Natural killer cell (primary cell): ENCODE data around the gene BDNF. TPM values are rescaled to one million over a fixed set of nuclear protein-coding genes. Genes with fewer than 3 reads are reported as not detected.

Source experiments
- ATAC-seq, 3 donors: fragments of 150-1000 bp in 2 of 3; fragments of 200-7000 bp in 1 of 3; cut with Tn5 transposase; 1 replicate in 1 of 3; 2 replicates in 2 of 3; pipeline ENCODE4 v1.10.0; 2021; ENCODE audit warnings: mild to moderate bottlenecking in 2 of 3, moderate library complexity in 2 of 3
- DNase-seq, 2 donors: peaks; one replicate each; pipeline versions ENCODE4 v3.0.0 to v3.0.0-alpha.2; 2013 to 2021; ENCODE audit warnings: mixed read lengths in 1 of 2
- H3K27ac ChIP-seq: one replicate; pipeline ENCODE4 v1.5.1; 2013; ENCODE audit warnings: mild to moderate bottlenecking, low read length
- H3K27me3 ChIP-seq: one replicate; pipeline ENCODE4 v1.6.1; 2013; ENCODE audit warnings: low read length; ENCODE audit not compliant: control insufficient read depth, insufficient read depth
- H3K36me3 ChIP-seq: one replicate; pipeline ENCODE4 v1.6.1; 2013; ENCODE audit warnings: low read length; ENCODE audit not compliant: control insufficient read depth, insufficient read depth
- H3K4me1 ChIP-seq: one replicate; pipeline ENCODE4 v1.6.1; 2013; ENCODE audit warnings: low read length; ENCODE audit not compliant: control insufficient read depth, insufficient read depth
- H3K4me3 ChIP-seq: one replicate; pipeline ENCODE4 v1.5.1; 2013; ENCODE audit warnings: low read length
- H3K9me3 ChIP-seq: one replicate; pipeline ENCODE4 v1.6.1; 2013; ENCODE audit warnings: low read length; ENCODE audit not compliant: control insufficient read depth, insufficient read depth
- H3K27ac Mint-ChIP-seq, 2 donors: one replicate each; pipeline ENCODE4 v1.8.0; 2022; ENCODE audit warnings: mild to moderate bottlenecking in 2 of 2, mixed read lengths in 2 of 2, moderate library complexity in 1 of 2
- H3K27me3 Mint-ChIP-seq, 2 donors: one replicate each; pipeline ENCODE4 v1.8.0; 2022; ENCODE audit warnings: low read depth in 2 of 2, mixed read lengths in 2 of 2
- H3K36me3 Mint-ChIP-seq: one replicate; pipeline ENCODE4 v1.8.0; 2022; ENCODE audit warnings: mixed read lengths
- H3K4me1 Mint-ChIP-seq, 2 donors: one replicate each; pipeline ENCODE4 v1.8.0; 2022; ENCODE audit warnings: mixed read lengths in 2 of 2
- H3K4me3 Mint-ChIP-seq: one replicate; pipeline ENCODE4 v1.8.0; 2022; ENCODE audit warnings: mild to moderate bottlenecking, moderate library complexity, mixed read lengths
- H3K9me3 Mint-ChIP-seq, 2 donors: one replicate each; pipeline ENCODE4 v1.8.0; 2022; ENCODE audit warnings: mixed read lengths in 2 of 2
- WGBS: methylation state at CpG from one replicate; pipeline ENCODE4 v1.1.7; 2013; ENCODE audit warnings: missing lambda C conversion rate; ENCODE audit not compliant: insufficient coverage; 5-methylcytosine and 5-hydroxymethylcytosine counted together
- intact Hi-C: fragments of 100-400 bp; cut with micrococcal nuclease; formaldehyde crosslinking; loops from one replicate; pipeline ENCODE4 v1.14.2; 2022
- total RNA-seq, 4 donors: library from RNA; stranded (reverse); fragments of 120-200 nt in 1 of 4; gene quantifications; one replicate each; pipeline versions ENCODE4 v1.2.3 to v1.2.4, GENCODE V29; 2013 to 2022
- TF ChIP-seq, protein P1 (sequence below): fragments of 200-600 bp; IDR thresholded peaks from one replicate; pipeline ENCODE4 v1.8.0; 2022; ENCODE audit warnings: antibody characterized with exemption

Gene BDNF
- total RNA-seq, 3 donors from 2014 or later (not counting 1 experiment from before 2014, with no cell fraction given), result not detected

DNA sequence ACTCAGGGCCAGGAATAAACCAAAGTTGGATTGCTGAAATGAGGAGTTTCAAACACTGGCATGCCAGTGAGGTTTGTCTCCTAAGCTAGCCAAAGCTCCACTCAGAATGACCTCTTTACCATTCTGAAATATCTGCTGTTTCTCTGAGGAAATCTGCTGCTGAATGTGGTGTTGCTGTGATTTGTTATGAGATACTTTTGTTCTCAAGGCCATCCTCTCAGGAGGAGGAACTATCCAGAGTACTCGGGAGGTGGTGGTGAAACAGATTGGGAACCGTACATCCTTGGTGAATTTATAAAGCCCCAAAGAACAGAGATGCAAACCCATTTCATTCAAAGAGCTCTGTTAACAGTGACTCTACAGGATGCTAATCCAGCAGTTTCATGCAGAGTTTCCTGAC, 50.5 kb downstream of the BDNF start:
- Histone ChIP-seq H3K4me3 (no peak overlapping the region), H3K27me3 (no peaks in the 10 kb centered on the region), H3K9me3 (no peaks in the 10 kb centered on the region), H3K27ac (no peak overlapping the region), H3K36me3 (no peaks in the 10 kb centered on the region), H3K4me1 (no peaks in the 10 kb centered on the region)
- H3K4me3 Mint-ChIP-seq, result no peak overlapping the region
- no peak for DNase-seq
- no peaks in the 10 kb centered on the region for H3K4me1 Mint-ChIP-seq
- intact Hi-C loops, result no loop called here
- no peak for ATAC-seq
- H3K9me3 Mint-ChIP-seq, result peaks cover 2 to 8% of the 10 kb centered on the region in 2 donors
- TF ChIP-seq, protein P1, sequence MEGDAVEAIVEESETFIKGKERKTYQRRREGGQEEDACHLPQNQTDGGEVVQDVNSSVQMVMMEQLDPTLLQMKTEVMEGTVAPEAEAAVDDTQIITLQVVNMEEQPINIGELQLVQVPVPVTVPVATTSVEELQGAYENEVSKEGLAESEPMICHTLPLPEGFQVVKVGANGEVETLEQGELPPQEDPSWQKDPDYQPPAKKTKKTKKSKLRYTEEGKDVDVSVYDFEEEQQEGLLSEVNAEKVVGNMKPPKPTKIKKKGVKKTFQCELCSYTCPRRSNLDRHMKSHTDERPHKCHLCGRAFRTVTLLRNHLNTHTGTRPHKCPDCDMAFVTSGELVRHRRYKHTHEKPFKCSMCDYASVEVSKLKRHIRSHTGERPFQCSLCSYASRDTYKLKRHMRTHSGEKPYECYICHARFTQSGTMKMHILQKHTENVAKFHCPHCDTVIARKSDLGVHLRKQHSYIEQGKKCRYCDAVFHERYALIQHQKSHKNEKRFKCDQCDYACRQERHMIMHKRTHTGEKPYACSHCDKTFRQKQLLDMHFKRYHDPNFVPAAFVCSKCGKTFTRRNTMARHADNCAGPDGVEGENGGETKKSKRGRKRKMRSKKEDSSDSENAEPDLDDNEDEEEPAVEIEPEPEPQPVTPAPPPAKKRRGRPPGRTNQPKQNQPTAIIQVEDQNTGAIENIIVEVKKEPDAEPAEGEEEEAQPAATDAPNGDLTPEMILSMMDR, result no peak
- H3K27me3 Mint-ChIP-seq, result no peaks in the 10 kb centered on the region
- no peak overlapping the region for H3K27ac Mint-ChIP-seq
- WGBS, result 88% methylated on average over 1 of the region's 2 CpGs
- H3K36me3 Mint-ChIP-seq, result no peaks in the 10 kb centered on the region

DNA sequence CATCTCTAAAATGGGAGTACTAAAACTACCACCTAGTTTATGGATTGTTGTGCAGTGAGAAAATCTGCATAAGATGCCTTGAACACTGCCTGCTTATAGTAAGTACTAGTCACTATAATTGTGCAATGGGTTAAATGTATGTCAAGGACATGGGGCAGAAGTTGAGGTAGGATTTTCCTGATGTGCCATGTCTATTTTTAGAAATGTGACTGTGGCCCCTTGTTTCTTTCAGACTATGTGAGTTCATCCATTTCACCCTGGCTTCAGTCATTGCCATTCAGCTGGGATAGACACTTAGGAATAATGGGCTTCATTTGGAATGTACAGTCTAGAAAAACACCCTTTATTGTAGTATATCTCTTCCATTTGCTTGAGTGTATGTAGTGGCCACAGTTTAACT, 51.4 kb downstream of the BDNF start:
- TF ChIP-seq, protein P1, result no peak
- intact Hi-C loops, result no loop called here
- no peak overlapping the region for H3K27ac Mint-ChIP-seq
- no peaks in the 10 kb centered on the region for H3K27me3 Mint-ChIP-seq
- Histone ChIP-seq H3K27me3 (no peaks in the 10 kb centered on the region), H3K4me1 (no peaks in the 10 kb centered on the region), H3K4me3 (no peak overlapping the region), H3K9me3 (no peaks in the 10 kb centered on the region), H3K27ac (no peak overlapping the region), H3K36me3 (no peaks in the 10 kb centered on the region)
- DNase-seq, result no peak
- no peak for ATAC-seq
- no peaks in the 10 kb centered on the region for H3K4me1 Mint-ChIP-seq
- H3K4me3 Mint-ChIP-seq, result no peak overlapping the region
- H3K36me3 Mint-ChIP-seq, result no peaks in the 10 kb centered on the region
- peaks cover 2 to 9% of the 10 kb centered on the region in 2 donors for H3K9me3 Mint-ChIP-seq

GRCh38 chr11:27646051-27646818, 54.0 kb downstream of the BDNF start:
- no peaks in the 10 kb centered on the region for H3K36me3 ChIP-seq
- 90% methylated on average over 8 of the region's 9 CpGs for WGBS
- H3K27me3 ChIP-seq, result no peaks in the 10 kb centered on the region
- no peaks in the 10 kb centered on the region for H3K4me1 ChIP-seq
- H3K9me3 ChIP-seq, result no peaks in the 10 kb centered on the region
- Mint-ChIP-seq H3K4me3 (no peak overlapping the region), H3K27ac (no peak overlapping the region), H3K27me3 (no peaks in the 10 kb centered on the region), H3K36me3 (no peaks in the 10 kb centered on the region), H3K4me1 (no peaks in the 10 kb centered on the region), H3K9me3 (peaks cover 2 to 10% of the 10 kb centered on the region in 2 donors)
- TF ChIP-seq, protein P1, result no peak
- DNase-seq (no peak), ATAC-seq (no peak)
- H3K27ac ChIP-seq, result no peak overlapping the region
- intact Hi-C loops, result no loop called here
- no peak overlapping the region for H3K4me3 ChIP-seq

DNA sequence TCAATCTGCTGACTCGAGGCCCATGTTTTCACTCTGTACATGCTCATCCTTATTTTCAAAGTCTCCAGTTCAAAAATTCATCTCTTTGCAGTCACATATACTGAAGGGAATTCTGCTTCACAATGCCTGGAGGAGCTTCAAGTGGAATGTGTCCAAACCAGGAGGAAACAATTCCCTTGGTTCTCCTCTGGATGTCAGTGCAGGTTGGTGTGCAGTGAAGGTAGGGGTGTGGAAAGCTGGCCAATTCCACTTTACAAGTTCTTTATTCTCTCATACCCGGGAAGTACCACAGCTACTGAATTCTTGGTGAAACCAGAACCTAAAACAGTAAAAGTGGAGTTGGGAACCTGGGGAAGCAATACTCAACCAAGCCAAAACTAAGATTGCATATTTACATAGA, 57.3 kb downstream of the BDNF start:
- DNase-seq (no peak), ATAC-seq (no peak)
- H3K36me3 Mint-ChIP-seq, result no peaks in the 10 kb centered on the region
- TF ChIP-seq, protein P1, result no peak
- WGBS, result 65% methylated on average over 1 of the region's 2 CpGs
- intact Hi-C loops, result no loop called here
- H3K27ac Mint-ChIP-seq, result no peak overlapping the region
- Histone ChIP-seq H3K9me3 (no peaks in the 10 kb centered on the region), H3K36me3 (no peaks in the 10 kb centered on the region), H3K27me3 (no peaks in the 10 kb centered on the region), H3K4me3 (no peak overlapping the region), H3K27ac (no peak overlapping the region), H3K4me1 (no peaks in the 10 kb centered on the region)
- H3K27me3 Mint-ChIP-seq, result no peaks in the 10 kb centered on the region
- no peak overlapping the region for H3K4me3 Mint-ChIP-seq
- no peaks in the 10 kb centered on the region for H3K4me1 Mint-ChIP-seq
- peaks cover 7 to 12% of the 10 kb centered on the region in 2 donors for H3K9me3 Mint-ChIP-seq
